ENCODE measurements around the gene TTC28. TPM values are rescaled to one million over a fixed set of nuclear protein-coding genes. Genes with fewer than 3 reads are reported as not detected.

The TTC28 gene
- total RNA-seq, 1 donor from 2014 or later, result 23.2 TPM

GRCh38 chr22:27986937-27987336 lies 692.7 kb downstream of the TTC28 start:
- Histone ChIP-seq H3K27me3 (ENCODE audit: insufficient read depth, low read length) (no peaks in the 10 kb centered on the region), H3K27ac (ENCODE audit: low read depth, low read length) (peak overlapping the region; percentile 49), H3K4me3 (ENCODE audit: insufficient read depth, low read depth, low read length) (no peak overlapping the region), H3K9ac (ENCODE audit: low read length) (peak overlapping the region; percentile 23), H3K9me3 (ENCODE audit: insufficient read depth, low read depth, low read length) (no peaks in the 10 kb centered on the region), H3K36me3 (ENCODE audit: insufficient read depth, low read length) (no peaks in the 10 kb centered on the region), H4K20me1 (ENCODE audit: insufficient read depth, low read length) (no peaks in the 10 kb centered on the region), H3K4me2 (ENCODE audit: low read length) (peak overlapping the region; percentile 72), H3K4me1 (ENCODE audit: insufficient read depth, low read length) (peaks cover 19% of the 10 kb centered on the region), H3K79me2 (ENCODE audit: insufficient read depth, low read length) (no peaks in the 10 kb centered on the region), H2AFZ (ENCODE audit: low read depth, low read length) (no peak overlapping the region)
- Mint-ChIP-seq H3K36me3 (ENCODE audit: low read depth, unreplicated experiment) (peaks cover 37% of the 10 kb centered on the region), H3K27ac (ENCODE audit: unreplicated experiment) (peak overlapping the region; percentile 91), H3K9me3 (ENCODE audit: unreplicated experiment) (peaks cover 2% of the 10 kb centered on the region), H3K4me3 (ENCODE audit: unreplicated experiment) (no peak overlapping the region), H3K4me1 (ENCODE audit: low read depth, unreplicated experiment) (peaks cover 19% of the 10 kb centered on the region), H3K27me3 (ENCODE audit: low read depth, unreplicated experiment) (no peaks in the 10 kb centered on the region)
- TF ChIP-seq EZH2 (IDR thresholded peaks at IDR 0.05; ENCODE audit: insufficient read depth, low read length), result no peak
- no peak for TF ChIP-seq CTCF (IDR thresholded peaks at IDR 0.05; ENCODE audit: insufficient read depth, low read depth, low read length)
- DNase-seq (ENCODE audit: low read depth), result no peak
- FAIRE-seq, result no peak

- peak overlapping the region; percentile 91 for H3K27ac Mint-ChIP-seq (ENCODE audit: unreplicated experiment)
- no peak overlapping the region for H3K4me3 Mint-ChIP-seq (ENCODE audit: unreplicated experiment)
- peaks cover 2% of the 10 kb centered on the region for H3K9me3 Mint-ChIP-seq (ENCODE audit: unreplicated experiment)
- H3K4me1 ChIP-seq (ENCODE audit: insufficient read depth, low read length), result peaks cover 19% of the 10 kb centered on the region
- H3K4me2 ChIP-seq (ENCODE audit: low read length), result no peak overlapping the region
- H4K20me1 ChIP-seq (ENCODE audit: insufficient read depth, low read length), result no peaks in the 10 kb centered on the region
- H3K27ac ChIP-seq (ENCODE audit: low read depth, low read length), result no peak overlapping the region
- H3K9ac ChIP-seq (ENCODE audit: low read length), result no peak overlapping the region
- no peak for TF ChIP-seq EZH2 (IDR thresholded peaks at IDR 0.05; ENCODE audit: insufficient read depth, low read length)
- no peak for TF ChIP-seq CTCF (IDR thresholded peaks at IDR 0.05; ENCODE audit: insufficient read depth, low read depth, low read length)
- no peaks in the 10 kb centered on the region for H3K9me3 ChIP-seq (ENCODE audit: insufficient read depth, low read depth, low read length)
- H3K79me2 ChIP-seq (ENCODE audit: insufficient read depth, low read length), result no peaks in the 10 kb centered on the region
- no peaks in the 10 kb centered on the region for H3K27me3 ChIP-seq (ENCODE audit: insufficient read depth, low read length)
- H3K4me1 Mint-ChIP-seq (ENCODE audit: low read depth, unreplicated experiment), result peaks cover 19% of the 10 kb centered on the region
- H3K4me3 ChIP-seq (ENCODE audit: insufficient read depth, low read depth, low read length), result no peak overlapping the region
- DNase-seq (ENCODE audit: low read depth) (no peak), FAIRE-seq (no peak)
- H2AFZ ChIP-seq (ENCODE audit: low read depth, low read length), result no peak overlapping the region
- H3K36me3 ChIP-seq (ENCODE audit: insufficient read depth, low read length), result no peaks in the 10 kb centered on the region
- H3K27me3 Mint-ChIP-seq (ENCODE audit: low read depth, unreplicated experiment), result no peaks in the 10 kb centered on the region
- H3K36me3 Mint-ChIP-seq (ENCODE audit: low read depth, unreplicated experiment), result peaks cover 39% of the 10 kb centered on the region
Measured at GRCh38 chr22:27986459-27986858, 693.2 kb downstream of the TTC28 start.

- H3K36me3 Mint-ChIP-seq (ENCODE audit: low read depth, unreplicated experiment), result peaks cover 39% of the 10 kb centered on the region
- Histone ChIP-seq H4K20me1 (ENCODE audit: insufficient read depth, low read length) (no peaks in the 10 kb centered on the region), H3K9me3 (ENCODE audit: insufficient read depth, low read depth, low read length) (no peaks in the 10 kb centered on the region), H2AFZ (ENCODE audit: low read depth, low read length) (no peak overlapping the region), H3K4me2 (ENCODE audit: low read length) (no peak overlapping the region), H3K4me1 (ENCODE audit: insufficient read depth, low read length) (peaks cover 19% of the 10 kb centered on the region), H3K36me3 (ENCODE audit: insufficient read depth, low read length) (no peaks in the 10 kb centered on the region), H3K4me3 (ENCODE audit: insufficient read depth, low read depth, low read length) (no peak overlapping the region), H3K27ac (ENCODE audit: low read depth, low read length) (no peak overlapping the region), H3K9ac (ENCODE audit: low read length) (no peak overlapping the region), H3K79me2 (ENCODE audit: insufficient read depth, low read length) (no peaks in the 10 kb centered on the region), H3K27me3 (ENCODE audit: insufficient read depth, low read length) (no peaks in the 10 kb centered on the region)
- TF ChIP-seq EZH2 (IDR thresholded peaks at IDR 0.05; ENCODE audit: insufficient read depth, low read length), result no peak
- no peak for TF ChIP-seq CTCF (IDR thresholded peaks at IDR 0.05; ENCODE audit: insufficient read depth, low read depth, low read length)
- DNase-seq (ENCODE audit: low read depth), result no peak
- no peaks in the 10 kb centered on the region for H3K27me3 Mint-ChIP-seq (ENCODE audit: low read depth, unreplicated experiment)
- no peak overlapping the region for H3K27ac Mint-ChIP-seq (ENCODE audit: unreplicated experiment)
- no peak for FAIRE-seq
- peaks cover 21% of the 10 kb centered on the region for H3K4me1 Mint-ChIP-seq (ENCODE audit: low read depth, unreplicated experiment)
- H3K9me3 Mint-ChIP-seq (ENCODE audit: unreplicated experiment), result peaks cover 2% of the 10 kb centered on the region
- H3K4me3 Mint-ChIP-seq (ENCODE audit: unreplicated experiment), result peak overlapping the region; percentile 31
Measured at GRCh38 chr22:27985323-27986275, 694.0 kb downstream of the TTC28 start.
